Fibroblast of the conjunctiva (primary cell): ENCODE results near the gene KPNB1.

Experiments used
- DNase-seq: peaks from one replicate; pipeline ENCODE4 v3.0.0-alpha.2; 2010; ENCODE audit warnings: low read depth

KPNB1 gene

GRCh38 chr17:47696717-47697642, 47.3 kb downstream of the KPNB1 start:
- no peak for DNase-seq

GRCh38 chr17:47697906-47698711, 48.4 kb downstream of the KPNB1 start:
- no peak for DNase-seq

GRCh38 chr17:47698749-47699535, 49.2 kb downstream of the KPNB1 start:
- DNase-seq: no peak

- DNase-seq: no peak
Measured at GRCh38 chr17:47699536-47699840, 49.8 kb downstream of the KPNB1 start.

GRCh38 chr17:47700471-47701449, 51.0 kb downstream of the KPNB1 start:
- no peak for DNase-seq

GRCh38 chr17:47701608-47702007, 51.9 kb downstream of the KPNB1 start:
- DNase-seq: no peak

- DNase-seq: no peak
Measured at GRCh38 chr17:47702391-47702995, 52.8 kb downstream of the KPNB1 start.

- no peak for DNase-seq
Measured at GRCh38 chr17:47703191-47703591, 53.5 kb downstream of the KPNB1 start.

GRCh38 chr17:47703671-47704070, 54.0 kb downstream of the KPNB1 start:
- DNase-seq: no peak

- DNase-seq: no peak
Measured at GRCh38 chr17:47704116-47704515, 54.4 kb downstream of the KPNB1 start.

- DNase-seq: no peak
Measured at GRCh38 chr17:47704736-47705135, 55.0 kb downstream of the KPNB1 start.

- no peak for DNase-seq
Measured at GRCh38 chr17:47705536-47706530, 56.1 kb downstream of the KPNB1 start.

GRCh38 chr17:47707056-47707804, 57.5 kb downstream of the KPNB1 start:
- no peak for DNase-seq

GRCh38 chr17:47707884-47708283, 58.2 kb downstream of the KPNB1 start:
- DNase-seq: no peak

- no peak for DNase-seq
Measured at GRCh38 chr17:47708312-47708863, 58.7 kb downstream of the KPNB1 start.

- no peak for DNase-seq
Measured at GRCh38 chr17:47708864-47709541, 59.3 kb downstream of the KPNB1 start.

GRCh38 chr17:47709594-47709993, 59.9 kb downstream of the KPNB1 start:
- DNase-seq: no peak
